ENCODE measurements around the gene PRKCE.

DNA sequence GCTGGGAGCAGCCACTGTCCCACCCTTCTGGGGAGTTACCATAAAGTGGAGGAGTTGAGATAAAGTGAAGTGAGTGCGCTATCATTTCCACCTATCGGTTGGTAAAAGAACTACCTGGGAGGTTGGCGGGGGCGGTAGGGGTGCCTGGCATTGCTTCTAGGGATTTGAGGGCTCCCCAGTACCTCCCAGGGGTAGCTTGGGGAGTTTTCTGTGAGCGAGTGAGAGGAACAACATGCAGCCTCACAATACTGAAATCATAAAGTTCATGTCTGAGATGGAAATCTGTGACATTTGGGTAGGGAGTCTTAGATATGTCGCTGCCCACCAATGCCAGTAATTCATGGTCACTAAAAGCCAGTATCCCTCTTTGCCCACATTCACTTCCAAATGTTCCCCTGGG, 68.7 kb downstream of the PRKCE start:
- TF ChIP-seq, protein P1, sequence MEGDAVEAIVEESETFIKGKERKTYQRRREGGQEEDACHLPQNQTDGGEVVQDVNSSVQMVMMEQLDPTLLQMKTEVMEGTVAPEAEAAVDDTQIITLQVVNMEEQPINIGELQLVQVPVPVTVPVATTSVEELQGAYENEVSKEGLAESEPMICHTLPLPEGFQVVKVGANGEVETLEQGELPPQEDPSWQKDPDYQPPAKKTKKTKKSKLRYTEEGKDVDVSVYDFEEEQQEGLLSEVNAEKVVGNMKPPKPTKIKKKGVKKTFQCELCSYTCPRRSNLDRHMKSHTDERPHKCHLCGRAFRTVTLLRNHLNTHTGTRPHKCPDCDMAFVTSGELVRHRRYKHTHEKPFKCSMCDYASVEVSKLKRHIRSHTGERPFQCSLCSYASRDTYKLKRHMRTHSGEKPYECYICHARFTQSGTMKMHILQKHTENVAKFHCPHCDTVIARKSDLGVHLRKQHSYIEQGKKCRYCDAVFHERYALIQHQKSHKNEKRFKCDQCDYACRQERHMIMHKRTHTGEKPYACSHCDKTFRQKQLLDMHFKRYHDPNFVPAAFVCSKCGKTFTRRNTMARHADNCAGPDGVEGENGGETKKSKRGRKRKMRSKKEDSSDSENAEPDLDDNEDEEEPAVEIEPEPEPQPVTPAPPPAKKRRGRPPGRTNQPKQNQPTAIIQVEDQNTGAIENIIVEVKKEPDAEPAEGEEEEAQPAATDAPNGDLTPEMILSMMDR (conservative IDR thresholded peaks at IDR 0.05 in 1 of 2, IDR thresholded peaks at IDR 0.05 in 1 of 2; ENCODE audit: extremely low read depth in 1 of 2, insufficient read depth in 1 of 2, low read depth in 1 of 2, low read length in 2 of 2), result no peak
- no peak for TF ChIP-seq EZH2 (IDR thresholded peaks at IDR 0.05; ENCODE audit: borderline replicate concordance, low read length)

Measured in mammary epithelial cell (primary cell).